Activated T-helper 17 cell treated with anti-CD3 and anti-CD28 coated beads, Interleukin-2, amount 50 U/mL, for 72 hours (primary cell): ENCODE data around the gene TUBGCP3. TPM values are rescaled to one million over a fixed set of nuclear protein-coding genes. Genes with fewer than 3 reads are reported as not detected.
A peak's percentile ranks its signal among the peaks of the same experiment; 100 is the strongest.
"Not testable (repeated sequence)": the region's sequence is repeated elsewhere in the genome, so short reads cannot be mapped to it uniquely, and the experiment has no call there.

ENCODE experiments used
- ATAC-seq: fragments of 150-1000 bp; cut with Tn5 transposase; replicated peaks from 2 replicates; pipeline ENCODE4 v1.10.0; 2021; ENCODE audit warnings: mild to moderate bottlenecking, moderate library complexity
- H3K27ac Mint-ChIP-seq: one replicate; pipeline ENCODE4 v1.8.0; 2022; ENCODE audit warnings: mixed read lengths
- H3K27me3 Mint-ChIP-seq: one replicate; pipeline ENCODE4 v1.8.0; 2022; ENCODE audit warnings: mixed read lengths
- H3K36me3 Mint-ChIP-seq: one replicate; pipeline ENCODE4 v1.8.0; 2022; ENCODE audit warnings: low read depth, mild to moderate bottlenecking, mixed read lengths
- H3K4me1 Mint-ChIP-seq: one replicate; pipeline ENCODE4 v1.8.0; 2022; ENCODE audit warnings: mixed read lengths
- H3K4me3 Mint-ChIP-seq: one replicate; pipeline ENCODE4 v1.8.0; 2022; ENCODE audit warnings: mild to moderate bottlenecking, mixed read lengths
- H3K9me3 Mint-ChIP-seq: one replicate; pipeline ENCODE4 v1.8.0; 2022; ENCODE audit warnings: mixed read lengths
- total RNA-seq, 2 donors: library from RNA; stranded (reverse); gene quantifications; one replicate each; pipeline ENCODE4 v1.2.3, GENCODE V29; 2022

The TUBGCP3 gene
- total RNA-seq, 2 donors from 2014 or later = 31.3 to 46.4 TPM

DNA sequence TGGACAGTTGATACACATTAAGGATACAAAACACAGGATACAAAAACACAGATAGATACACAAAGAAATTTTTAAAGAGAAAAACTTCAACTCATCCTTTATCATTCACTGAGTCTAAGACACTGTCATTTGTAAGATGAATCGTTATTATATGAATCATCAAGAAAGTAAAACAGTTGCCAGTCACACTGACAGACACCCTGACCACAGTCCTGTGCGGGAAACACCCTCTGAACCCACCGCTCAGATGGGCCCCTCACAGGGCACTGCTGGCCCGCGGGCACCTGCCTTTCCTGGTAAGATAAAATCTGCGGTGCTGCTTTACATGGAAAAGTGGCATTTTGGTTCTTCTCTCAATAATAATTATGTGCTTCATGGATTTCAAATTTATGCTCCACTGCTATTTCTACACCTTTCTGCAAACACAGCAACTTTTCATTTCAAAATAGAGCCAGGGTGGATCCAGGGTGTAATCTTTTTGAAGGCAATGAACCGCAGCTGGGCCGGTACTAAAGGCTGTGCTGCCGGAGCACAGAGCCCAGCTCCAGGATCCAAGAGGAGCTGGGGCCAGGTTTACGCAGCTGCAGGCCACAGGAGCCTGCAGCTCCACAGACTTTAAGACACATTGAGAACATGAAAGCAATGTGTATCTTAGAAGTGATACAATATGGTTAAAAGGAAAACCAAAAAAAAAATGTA, 76.8 kb downstream of the TUBGCP3 start:
- no peak overlapping the region for H3K27ac Mint-ChIP-seq
- H3K36me3 Mint-ChIP-seq = peaks cover 74% of the 10 kb centered on the region
- ATAC-seq = peak; percentile 68
- H3K27me3 Mint-ChIP-seq = no peaks in the 10 kb centered on the region
- no peaks in the 10 kb centered on the region for H3K4me1 Mint-ChIP-seq
- no peak overlapping the region for H3K4me3 Mint-ChIP-seq
- H3K9me3 Mint-ChIP-seq = no peaks in the 10 kb centered on the region

DNA sequence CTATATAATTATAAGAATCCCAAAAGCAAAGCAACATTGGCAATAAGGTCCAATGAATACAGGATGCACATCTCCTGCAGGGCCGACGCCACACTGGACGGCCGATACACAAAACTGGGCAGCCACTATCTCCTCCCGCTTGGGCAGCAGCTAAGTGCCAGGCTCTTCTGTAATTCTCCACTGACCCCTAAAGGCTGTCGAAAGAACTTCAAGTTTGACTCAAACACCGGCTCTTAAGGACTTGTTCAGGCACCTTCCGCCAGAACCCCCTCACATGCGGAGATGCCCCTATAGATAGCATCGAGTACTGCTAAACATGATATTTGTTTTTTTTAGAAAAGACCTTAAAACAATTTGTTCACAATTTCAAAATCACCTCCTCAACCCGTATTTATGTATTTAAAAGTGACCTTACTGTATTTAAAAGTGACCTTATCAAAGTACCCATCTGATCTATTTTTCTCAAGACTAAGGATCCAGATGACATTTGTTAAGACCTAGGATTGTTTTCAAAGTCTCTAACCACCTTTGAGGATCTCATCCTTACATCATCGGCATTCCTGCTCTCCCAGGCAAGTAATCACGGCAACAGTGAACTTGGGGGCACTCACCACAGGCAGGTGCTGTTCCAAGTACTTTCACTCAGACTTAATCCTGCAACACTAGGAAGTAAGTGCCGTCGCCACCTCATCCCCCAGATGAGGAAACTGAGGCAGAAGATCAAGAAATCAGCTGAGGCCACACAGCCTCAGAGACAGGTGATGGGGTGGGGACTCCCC, 77.8 kb downstream of the TUBGCP3 start:
- peaks cover 76% of the 10 kb centered on the region for H3K36me3 Mint-ChIP-seq
- H3K9me3 Mint-ChIP-seq = no peaks in the 10 kb centered on the region
- ATAC-seq = no peak
- H3K27ac Mint-ChIP-seq = no peak overlapping the region
- H3K4me3 Mint-ChIP-seq = no peak overlapping the region
- no peaks in the 10 kb centered on the region for H3K4me1 Mint-ChIP-seq
- H3K27me3 Mint-ChIP-seq = no peaks in the 10 kb centered on the region

DNA sequence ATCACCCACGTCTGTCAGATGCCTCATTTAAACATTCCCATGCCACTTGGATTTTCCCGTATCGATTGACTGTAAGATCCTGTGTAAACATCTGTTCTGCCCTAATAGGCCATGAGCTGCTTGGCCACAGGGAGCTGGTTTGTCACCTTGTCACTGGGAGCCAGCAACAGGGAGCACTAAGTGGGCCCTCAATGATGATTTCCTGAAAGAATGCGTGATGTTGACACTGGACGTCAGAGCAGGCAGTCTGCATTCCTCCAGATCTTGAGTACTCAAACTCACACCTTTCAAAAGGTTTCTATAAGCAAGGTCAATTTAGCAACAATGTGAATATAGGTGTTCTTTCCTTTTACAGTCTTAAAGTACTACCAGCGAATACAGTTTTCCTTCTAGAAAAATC, 78.8 kb downstream of the TUBGCP3 start:
- Mint-ChIP-seq H3K4me1 (no peaks in the 10 kb centered on the region), H3K4me3 (no peak overlapping the region), H3K27me3 (no peaks in the 10 kb centered on the region), H3K9me3 (no peaks in the 10 kb centered on the region), H3K27ac (no peak overlapping the region), H3K36me3 (peaks cover 76% of the 10 kb centered on the region)
- no peak for ATAC-seq

DNA sequence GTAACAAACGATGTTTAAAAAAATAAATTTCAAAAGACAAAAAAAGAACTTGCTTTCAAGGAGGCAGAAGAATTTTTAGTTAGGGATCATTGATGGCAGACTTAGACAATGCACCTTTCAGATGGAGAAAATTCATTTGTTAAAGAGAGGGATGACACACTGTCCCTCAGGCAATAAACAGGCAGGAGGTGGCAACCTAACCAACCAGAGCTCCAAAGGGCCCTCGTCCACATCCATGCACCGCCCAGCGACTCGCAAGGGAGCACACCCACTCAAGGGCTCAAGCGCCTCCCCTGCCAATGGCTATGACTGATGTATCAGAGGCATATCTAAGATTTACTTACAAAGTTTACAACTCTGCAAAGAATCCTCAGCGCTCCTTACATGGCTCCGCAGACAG, 81.9 kb downstream of the TUBGCP3 start:
- Mint-ChIP-seq H3K4me3 (no peak overlapping the region), H3K27ac (no peak overlapping the region), H3K4me1 (no peaks in the 10 kb centered on the region), H3K9me3 (no peaks in the 10 kb centered on the region), H3K36me3 (peaks cover 93% of the 10 kb centered on the region), H3K27me3 (no peaks in the 10 kb centered on the region)
- ATAC-seq = no peak

DNA sequence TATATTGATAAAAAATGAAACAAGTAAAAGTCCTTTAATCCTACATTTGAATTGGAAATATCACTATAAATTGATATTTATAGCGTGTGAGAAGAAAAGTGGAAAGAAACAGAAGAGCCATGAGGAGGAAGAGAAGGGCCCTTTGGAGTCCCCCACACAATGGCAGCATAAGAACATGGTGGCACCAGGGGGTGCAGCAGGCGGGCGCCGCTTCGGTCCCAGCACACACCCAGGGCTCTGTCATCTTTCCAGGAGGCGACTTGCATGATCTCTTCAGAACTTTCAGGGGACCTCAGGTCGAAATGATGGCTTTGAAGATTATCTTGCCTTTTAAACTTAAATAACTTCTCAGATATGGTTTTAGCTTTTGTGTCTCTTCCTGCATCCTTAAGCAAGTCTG, 91.8 kb downstream of the TUBGCP3 start:
- H3K4me3 Mint-ChIP-seq = no peak overlapping the region
- no peak overlapping the region for H3K27ac Mint-ChIP-seq
- H3K36me3 Mint-ChIP-seq = peaks cover 64% of the 10 kb centered on the region
- H3K27me3 Mint-ChIP-seq = no peaks in the 10 kb centered on the region
- ATAC-seq = no peak
- H3K4me1 Mint-ChIP-seq = no peaks in the 10 kb centered on the region
- H3K9me3 Mint-ChIP-seq = no peaks in the 10 kb centered on the region

DNA sequence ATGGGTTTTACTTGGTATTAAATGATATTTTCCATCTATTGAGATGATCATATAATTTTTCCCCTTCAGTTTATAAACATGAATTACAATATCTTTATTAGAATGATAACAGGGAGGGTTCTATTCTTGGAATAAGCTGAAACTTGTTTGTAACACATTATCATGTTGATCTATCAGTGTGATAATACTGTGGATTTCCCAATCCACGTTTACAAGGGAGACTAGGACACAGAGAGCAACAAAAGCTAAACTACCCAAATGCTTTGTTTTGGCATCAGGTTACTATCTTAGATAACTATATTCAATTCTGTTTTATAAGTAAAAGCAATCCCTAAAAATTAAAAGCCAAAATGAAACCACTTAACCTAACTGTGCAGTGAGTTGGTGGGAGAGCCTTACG, 92.5 kb downstream of the TUBGCP3 start:
- Mint-ChIP-seq H3K9me3 (no peaks in the 10 kb centered on the region), H3K36me3 (peaks cover 57% of the 10 kb centered on the region), H3K4me1 (no peaks in the 10 kb centered on the region), H3K4me3 (no peak overlapping the region), H3K27ac (no peak overlapping the region), H3K27me3 (no peaks in the 10 kb centered on the region)
- no peak for ATAC-seq

DNA sequence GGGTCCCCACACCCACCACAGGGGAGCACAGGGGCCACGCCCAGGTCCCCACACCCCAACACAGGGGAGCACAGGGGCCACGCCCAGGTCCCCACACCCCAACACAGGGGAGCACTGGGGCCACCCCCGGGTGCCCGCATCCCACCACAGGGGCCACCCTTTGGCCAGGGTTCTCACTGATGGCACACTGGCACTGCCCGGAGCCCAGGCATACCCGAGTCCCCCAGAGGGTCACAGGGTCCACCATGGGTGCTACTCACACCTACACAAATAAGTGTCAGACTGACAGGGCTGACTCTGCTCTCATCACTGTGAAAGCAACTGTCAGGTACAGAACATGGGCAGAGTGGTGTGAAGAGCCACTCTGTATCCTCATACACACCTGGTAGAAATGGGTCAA, 98.8 kb downstream of the TUBGCP3 start:
- no peaks in the 10 kb centered on the region for H3K4me1 Mint-ChIP-seq
- no peak overlapping the region for H3K27ac Mint-ChIP-seq
- no peak overlapping the region for H3K4me3 Mint-ChIP-seq
- peak; percentile 35 for ATAC-seq
- no peaks in the 10 kb centered on the region for H3K27me3 Mint-ChIP-seq
- H3K36me3 Mint-ChIP-seq = peaks cover 34% of the 10 kb centered on the region
- no peaks in the 10 kb centered on the region for H3K9me3 Mint-ChIP-seq

DNA sequence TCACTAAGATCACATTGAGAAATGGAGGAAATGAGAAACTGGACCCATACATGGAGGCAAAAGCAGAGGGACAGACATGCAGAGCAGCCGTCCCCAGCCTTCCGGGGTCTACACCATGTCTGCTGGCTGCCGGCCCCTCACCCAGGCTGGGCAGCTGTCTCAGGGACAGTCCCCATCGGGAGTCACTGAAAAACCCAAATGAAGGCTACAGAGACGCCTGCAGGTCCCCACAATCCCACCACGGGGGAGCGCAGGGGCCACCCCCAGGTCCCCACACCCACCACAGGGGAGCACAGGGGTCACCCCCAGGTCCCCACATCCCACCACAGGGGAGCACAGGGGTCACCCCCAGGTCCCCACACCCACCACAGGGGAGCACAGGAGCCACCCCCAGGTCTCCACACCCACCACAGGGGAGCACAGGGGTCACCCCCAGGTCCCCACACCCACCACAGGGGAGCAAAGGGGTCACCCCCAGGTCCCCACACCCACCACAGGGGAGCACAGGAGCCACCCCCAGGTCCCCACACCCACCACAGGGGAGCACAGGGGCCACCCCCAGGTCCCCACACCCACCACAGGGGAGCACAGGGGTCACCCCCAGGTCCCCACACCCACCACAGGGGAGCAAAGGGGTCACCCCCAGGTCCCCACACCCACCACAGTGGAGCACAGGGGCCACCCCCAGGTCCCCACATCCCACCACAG, 99.5 kb downstream of the TUBGCP3 start:
- ATAC-seq = not testable (repeated sequence)

DNA sequence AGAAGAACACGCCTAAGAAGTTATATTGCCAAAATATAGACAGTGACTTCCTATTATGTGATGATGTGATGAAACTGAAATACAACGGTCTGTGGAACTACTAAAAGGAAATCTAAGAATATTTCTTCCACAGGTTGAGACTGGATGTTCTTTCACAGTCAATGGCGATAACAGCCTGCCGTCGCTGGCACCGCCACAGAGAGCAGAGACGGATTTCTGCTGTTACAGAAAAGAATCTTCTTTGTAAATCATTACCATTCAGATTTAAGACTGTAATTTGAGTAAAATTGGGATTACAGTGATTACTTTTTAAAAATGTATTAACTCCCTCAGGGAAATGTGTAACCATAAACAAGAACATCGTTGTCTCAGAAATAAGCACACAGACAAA, 100.8 kb downstream of the TUBGCP3 start:
- Mint-ChIP-seq H3K36me3 (peaks cover 34% of the 10 kb centered on the region), H3K9me3 (peaks cover 4% of the 10 kb centered on the region), H3K27ac (no peak overlapping the region), H3K4me1 (no peaks in the 10 kb centered on the region), H3K27me3 (no peaks in the 10 kb centered on the region), H3K4me3 (no peak overlapping the region)
- no peak for ATAC-seq

More for the DNA sequence above, 99.5 kb downstream of the TUBGCP3 start:
- H3K36me3 Mint-ChIP-seq = peaks cover 34% of the 10 kb centered on the region
- not testable (repeated sequence) for H3K4me1 Mint-ChIP-seq, H3K4me3 Mint-ChIP-seq, H3K9me3 Mint-ChIP-seq, H3K27me3 Mint-ChIP-seq, H3K27ac Mint-ChIP-seq

DNA sequence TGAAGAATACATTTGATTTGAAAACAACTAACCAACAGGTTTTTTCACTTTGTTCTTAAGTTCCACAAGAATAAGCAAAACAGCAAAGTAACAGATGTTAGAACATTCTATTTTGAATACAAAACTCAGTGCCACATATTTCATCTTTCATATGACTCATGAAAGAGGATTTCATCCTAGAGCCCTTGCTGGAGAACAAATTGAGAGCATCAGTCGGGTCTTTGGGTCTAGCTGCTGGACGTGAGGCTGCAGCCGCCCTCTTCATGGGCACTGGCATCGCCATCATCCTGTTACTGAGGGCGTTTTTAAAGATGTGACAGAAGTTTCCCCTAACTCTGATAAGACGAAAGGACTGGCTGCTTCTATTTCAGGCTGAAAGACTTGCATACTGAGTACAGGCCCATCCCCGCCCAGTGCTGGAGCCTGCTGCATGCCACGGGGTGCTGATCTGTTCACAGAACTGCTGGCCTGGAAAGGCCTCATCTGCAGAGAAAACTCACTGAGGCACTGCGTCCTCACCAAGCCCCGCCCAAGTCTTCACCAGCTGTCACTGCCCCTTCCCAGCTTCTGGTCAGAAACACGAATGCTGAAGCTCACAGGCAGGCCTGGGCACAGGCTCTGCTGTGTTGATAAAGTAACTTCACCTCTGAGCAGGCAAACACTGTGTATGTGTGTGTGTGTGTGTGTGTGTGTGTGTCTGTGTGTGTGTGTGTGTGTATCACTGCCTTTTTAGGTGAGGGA, 101.4 kb downstream of the TUBGCP3 start:
- no peak for ATAC-seq
- Mint-ChIP-seq H3K4me1 (no peaks in the 10 kb centered on the region), H3K4me3 (no peak overlapping the region)

DNA sequence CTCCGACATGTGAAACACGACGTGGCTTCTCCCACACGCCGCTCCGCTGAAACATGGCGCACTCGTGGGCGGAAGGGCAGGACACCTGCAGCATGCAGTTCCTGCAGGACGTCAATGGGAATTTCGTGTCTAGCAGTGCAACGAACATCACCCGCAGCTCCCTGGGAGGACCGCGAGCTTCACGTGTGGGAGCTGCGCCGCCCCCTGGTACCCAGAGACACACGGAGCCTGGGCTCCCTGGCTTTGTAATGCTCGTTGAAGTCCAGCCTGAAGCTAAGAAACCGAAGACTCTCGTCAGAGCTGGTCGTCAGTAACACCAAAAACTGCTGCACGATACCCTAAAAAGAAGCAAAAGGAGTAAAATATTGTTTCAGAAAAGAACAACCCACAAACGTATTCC, 102.1 kb downstream of the TUBGCP3 start:
- not testable (repeated sequence) for H3K27ac Mint-ChIP-seq, H3K9me3 Mint-ChIP-seq

More for the DNA sequence above, 101.4 kb downstream of the TUBGCP3 start:
- Mint-ChIP-seq H3K27me3 (no peaks in the 10 kb centered on the region), H3K27ac (no peak overlapping the region), H3K36me3 (peaks cover 34% of the 10 kb centered on the region), H3K9me3 (peaks cover 4% of the 10 kb centered on the region)

DNA sequence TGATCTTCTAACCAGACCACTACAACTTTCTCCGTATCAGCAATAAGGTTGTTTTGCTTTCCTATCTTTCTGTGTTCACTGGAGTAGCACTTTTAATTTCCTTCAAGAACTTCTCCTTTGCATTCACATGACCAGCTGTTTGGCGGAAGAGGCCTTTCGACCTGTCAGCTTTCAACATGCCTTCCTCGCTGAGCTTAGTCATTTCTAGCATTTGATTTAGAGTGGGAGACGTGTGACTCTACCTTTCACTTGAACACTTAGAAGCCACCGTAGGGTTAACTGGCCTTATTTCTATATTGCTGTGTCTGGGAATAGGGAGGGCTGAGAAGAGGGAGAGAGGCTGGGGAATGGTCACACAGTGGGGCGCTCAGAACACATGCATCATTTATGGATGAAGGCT, 104.7 kb downstream of the TUBGCP3 start:
- peaks cover 30% of the 10 kb centered on the region for H3K36me3 Mint-ChIP-seq
- no peaks in the 10 kb centered on the region for H3K27me3 Mint-ChIP-seq
- no peak for ATAC-seq
- no peaks in the 10 kb centered on the region for H3K4me1 Mint-ChIP-seq
- no peak overlapping the region for H3K27ac Mint-ChIP-seq
- H3K9me3 Mint-ChIP-seq = peaks cover 8% of the 10 kb centered on the region
- no peak overlapping the region for H3K4me3 Mint-ChIP-seq

More for the DNA sequence above, 102.1 kb downstream of the TUBGCP3 start:
- H3K4me3 Mint-ChIP-seq, H3K4me1 Mint-ChIP-seq, ATAC-seq, H3K27me3 Mint-ChIP-seq: not testable (repeated sequence)
- peaks cover 34% of the 10 kb centered on the region for H3K36me3 Mint-ChIP-seq

DNA sequence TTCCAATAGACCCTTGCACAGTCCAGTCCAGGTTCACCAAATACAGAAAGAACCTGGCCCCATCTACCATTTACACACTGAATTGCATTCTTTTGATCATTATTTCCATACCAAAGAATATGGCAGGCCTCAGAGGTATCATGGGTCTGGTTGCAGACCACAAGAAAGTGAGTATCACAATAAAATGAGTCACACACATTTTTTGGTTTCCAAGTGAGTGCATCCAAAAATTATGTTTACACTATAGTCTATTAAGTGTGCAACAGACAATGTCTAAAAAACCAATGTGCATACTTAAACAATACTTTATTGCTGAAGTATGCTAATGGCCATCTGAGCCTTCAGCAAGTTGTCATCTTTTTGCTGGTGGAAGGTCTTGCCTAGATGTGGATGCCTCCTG, 106.5 kb downstream of the TUBGCP3 start:
- Mint-ChIP-seq H3K4me3 (no peak overlapping the region), H3K9me3 (peaks cover 8% of the 10 kb centered on the region), H3K27ac (no peak overlapping the region), H3K36me3 (peaks cover 17% of the 10 kb centered on the region), H3K27me3 (no peaks in the 10 kb centered on the region), H3K4me1 (no peaks in the 10 kb centered on the region)
- peak; percentile 34 for ATAC-seq

DNA sequence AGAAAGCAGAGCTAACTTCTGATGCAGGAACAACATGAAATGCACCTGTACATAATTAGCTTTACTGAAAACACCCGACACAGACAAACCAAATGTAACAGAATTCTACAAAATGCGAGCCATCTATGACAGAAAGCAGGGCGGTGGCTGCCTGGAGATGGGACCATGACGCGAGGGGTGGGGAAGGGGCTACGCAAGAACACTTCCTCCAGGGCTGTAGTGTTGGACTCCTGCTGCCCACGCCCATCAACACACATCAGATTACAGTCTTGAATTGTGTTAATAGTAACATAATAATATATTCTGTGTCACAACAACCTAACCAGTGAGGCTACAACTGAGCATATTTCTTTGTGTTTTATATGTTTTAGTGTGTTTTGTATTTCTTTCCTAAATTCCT, 108.6 kb downstream of the TUBGCP3 start:
- H3K9me3 Mint-ChIP-seq = peaks cover 8% of the 10 kb centered on the region
- H3K4me1 Mint-ChIP-seq = no peaks in the 10 kb centered on the region
- ATAC-seq = no peak

More for the DNA sequence above, 108.6 kb downstream of the TUBGCP3 start:
- Mint-ChIP-seq H3K27ac (no peak overlapping the region), H3K4me3 (no peak overlapping the region), H3K36me3 (no peaks in the 10 kb centered on the region), H3K27me3 (no peaks in the 10 kb centered on the region)
